Measurements from ENCODE around the gene CELF2.

Gene CELF2

GRCh38 chr10:11255796-11256444 lies 238.2 kb downstream of the CELF2 start:
- DNase-seq = peak; percentile 31

DNA sequence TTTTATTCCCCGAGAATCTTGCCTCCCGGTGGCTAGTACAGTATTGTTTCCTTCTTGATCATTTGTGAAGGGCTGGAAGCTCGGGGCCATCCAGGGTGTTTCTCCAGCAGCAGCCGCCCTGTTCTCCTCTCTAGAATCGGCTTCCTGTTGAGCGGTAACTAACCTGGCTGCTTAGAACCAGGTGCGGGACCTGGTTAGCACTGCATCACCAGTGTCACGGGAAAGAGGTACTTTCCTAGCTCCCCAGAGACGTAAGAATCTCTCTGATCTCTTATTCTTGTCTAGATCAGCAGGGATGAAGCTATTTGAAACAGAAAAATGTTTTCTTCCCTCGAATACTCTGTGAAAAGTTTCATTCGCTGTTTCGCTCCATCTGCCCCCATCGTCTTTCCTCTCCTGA lies 239.2 kb downstream of the CELF2 start:
- DNase-seq = no peak

DNA sequence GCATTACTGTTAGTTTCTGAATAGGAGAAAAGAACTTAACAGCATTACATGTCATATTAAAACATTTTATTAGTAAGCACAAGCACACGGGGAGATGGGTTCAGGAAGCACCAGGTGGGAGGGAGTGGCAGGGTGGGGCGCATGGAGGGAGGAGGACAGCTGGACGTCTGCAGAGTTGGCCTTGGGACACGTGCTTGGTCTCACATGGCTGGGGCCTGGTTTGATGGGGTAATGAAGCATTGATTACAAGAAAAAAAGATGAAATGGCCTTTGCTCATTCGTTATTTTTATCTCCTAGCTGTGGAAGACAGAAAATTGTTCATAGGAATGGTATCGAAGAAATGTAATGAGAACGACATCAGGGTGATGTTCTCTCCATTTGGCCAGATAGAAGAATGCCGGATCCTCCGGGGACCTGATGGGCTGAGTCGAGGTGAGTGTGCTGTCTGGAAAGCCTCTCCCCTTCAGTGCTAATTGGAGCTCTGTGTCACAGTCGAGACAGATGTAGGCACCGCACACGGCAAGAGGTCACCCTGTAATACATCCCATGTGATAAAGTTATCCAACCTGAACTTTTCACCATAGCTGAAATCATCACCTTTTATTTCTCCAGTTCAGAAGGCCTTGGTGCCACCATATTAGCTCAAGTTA lies 239.9 kb downstream of the CELF2 start:
- no peak for DNase-seq

DNA sequence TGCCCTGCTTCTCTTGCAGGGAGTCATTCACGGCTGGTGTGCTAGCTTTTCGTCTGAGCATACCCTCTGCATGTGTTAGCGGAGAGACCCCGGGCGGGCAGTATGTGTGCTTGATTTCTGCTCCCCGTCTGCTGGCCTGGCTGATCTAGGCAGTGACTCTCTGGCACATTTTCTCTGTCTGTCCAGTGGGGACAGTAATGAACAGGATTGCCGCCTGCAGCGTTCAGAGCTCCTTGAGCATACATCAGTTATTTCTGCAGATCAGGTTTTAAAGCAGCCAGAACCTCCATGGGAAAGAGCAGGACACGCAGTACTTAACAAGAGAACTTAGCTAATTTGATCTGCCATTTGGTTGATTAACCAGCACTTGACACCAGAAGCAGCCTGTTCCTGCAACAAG lies 242.5 kb downstream of the CELF2 start:
- DNase-seq = no peak

- DNase-seq = no peak
Measured at GRCh38 chr10:11261143-11261542, 243.5 kb downstream of the CELF2 start.

GRCh38 chr10:11261687-11262493 lies 244.2 kb downstream of the CELF2 start:
- no peak for DNase-seq

- no peak for DNase-seq
Measured at GRCh38 chr10:11262494-11263345, 245.0 kb downstream of the CELF2 start.

- no peak for DNase-seq
Measured at GRCh38 chr10:11263767-11264166, 246.1 kb downstream of the CELF2 start.

GRCh38 chr10:11264296-11265048 lies 246.8 kb downstream of the CELF2 start:
- DNase-seq = no peak

- no peak for DNase-seq
Measured at GRCh38 chr10:11265484-11265883, 247.8 kb downstream of the CELF2 start.

- no peak for DNase-seq
Measured at GRCh38 chr10:11266426-11266825, 248.8 kb downstream of the CELF2 start.

GRCh38 chr10:11270135-11270857 lies 252.6 kb downstream of the CELF2 start:
- DNase-seq = peak; percentile 32

DNA sequence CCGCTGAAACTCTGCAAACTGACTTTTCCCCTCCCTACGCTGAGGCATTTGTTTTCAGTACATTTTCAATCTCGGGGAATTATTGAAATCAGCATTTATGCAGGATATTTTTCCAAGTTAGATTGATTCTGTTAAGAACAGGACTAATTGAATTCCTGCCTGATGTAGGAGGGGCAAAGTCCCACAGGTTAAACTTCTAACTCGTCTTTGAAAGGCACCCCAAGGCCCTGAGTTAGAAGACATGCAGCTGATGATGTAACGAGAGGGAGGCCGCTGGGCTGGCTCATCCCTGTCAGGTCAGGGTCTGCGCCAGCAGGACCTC lies 253.1 kb downstream of the CELF2 start:
- DNase-seq = no peak

DNA sequence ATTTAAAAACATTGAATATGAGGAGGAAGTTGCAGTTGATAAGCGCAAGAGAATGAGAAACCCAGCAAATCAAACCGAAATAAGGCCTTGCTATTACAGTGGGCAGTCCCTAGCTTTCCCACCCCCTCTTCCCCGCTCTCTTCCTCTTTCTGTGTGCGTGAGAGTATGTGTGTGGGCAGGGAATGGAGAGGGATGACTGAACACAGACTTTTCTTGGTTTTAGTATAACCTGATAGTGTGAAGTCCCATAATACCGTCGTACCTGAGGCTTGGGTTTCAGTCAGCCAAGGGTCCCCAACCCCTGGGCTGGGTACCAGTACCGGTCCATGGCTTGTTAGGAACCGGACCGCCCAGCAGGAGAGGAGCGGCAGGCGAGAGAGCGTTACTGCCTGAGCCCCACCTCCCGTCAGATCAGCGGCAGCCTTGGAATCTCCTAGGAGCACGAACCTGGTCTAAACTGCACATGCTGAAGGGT lies 255.3 kb downstream of the CELF2 start:
- no peak for DNase-seq

GRCh38 chr10:11274452-11274851 lies 256.8 kb downstream of the CELF2 start:
- no peak for DNase-seq

DNA sequence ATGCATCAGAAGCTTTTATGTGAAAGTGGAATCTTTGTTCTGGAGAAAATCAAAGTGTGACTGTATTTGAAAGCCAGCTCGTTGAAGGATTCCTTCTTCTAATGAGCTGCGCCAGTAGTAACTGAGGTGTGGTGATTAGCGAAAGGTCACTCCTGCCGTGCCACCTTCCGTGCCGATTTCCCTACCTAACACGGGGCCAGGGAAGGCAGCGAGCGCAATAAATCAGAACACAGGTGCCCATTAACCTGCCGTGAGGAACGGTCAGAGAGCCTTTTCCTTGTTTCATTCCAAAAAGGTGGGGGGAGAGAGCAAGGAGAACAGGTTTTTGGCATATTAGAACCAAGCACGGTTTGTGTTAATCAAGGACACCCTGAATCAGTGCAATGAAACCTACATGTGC lies 258.0 kb downstream of the CELF2 start:
- DNase-seq = no peak

- DNase-seq = no peak
Measured at GRCh38 chr10:11276449-11276990, 258.8 kb downstream of the CELF2 start.

- DNase-seq = no peak
Measured at GRCh38 chr10:11279314-11279713, 261.6 kb downstream of the CELF2 start.

DNA sequence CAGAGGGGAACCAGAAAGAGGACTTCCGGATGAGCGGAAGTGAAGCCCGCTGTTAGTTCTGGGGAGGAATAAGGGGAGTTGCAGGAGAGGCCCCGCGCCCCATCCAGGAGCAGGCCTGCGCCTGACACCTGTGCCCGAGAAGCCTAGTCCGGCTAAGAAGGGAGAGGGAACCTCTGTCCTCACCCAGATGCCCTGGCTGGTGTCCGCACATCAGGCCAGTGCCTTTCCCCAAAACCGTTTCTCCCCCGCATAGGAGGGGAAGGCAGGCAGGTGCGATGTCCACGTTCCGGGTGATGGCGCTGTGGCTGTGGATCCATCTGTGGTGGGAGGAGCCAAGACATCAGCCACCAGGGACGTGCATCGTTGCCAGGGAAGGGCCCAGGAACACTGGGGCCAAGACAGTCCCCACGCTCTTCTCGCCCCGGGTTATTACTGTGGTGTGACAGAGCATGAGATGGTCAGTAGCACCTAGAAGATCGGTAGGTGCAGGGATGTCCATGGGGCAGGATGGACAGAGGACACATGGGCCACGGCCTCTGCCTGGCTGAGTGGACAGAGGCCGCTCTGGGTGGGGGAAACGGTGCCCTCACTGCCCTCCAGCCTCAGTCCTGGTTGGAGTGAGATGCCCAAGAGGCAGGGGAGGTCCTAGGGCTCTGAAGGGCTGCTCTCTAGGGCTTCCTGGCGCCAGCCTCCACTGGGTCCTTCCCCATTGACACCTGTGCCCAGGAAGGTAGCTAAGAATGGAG lies 262.7 kb downstream of the CELF2 start:
- DNase-seq = no peak

- no peak for DNase-seq
Measured at GRCh38 chr10:11282156-11282555, 264.5 kb downstream of the CELF2 start.

DNA sequence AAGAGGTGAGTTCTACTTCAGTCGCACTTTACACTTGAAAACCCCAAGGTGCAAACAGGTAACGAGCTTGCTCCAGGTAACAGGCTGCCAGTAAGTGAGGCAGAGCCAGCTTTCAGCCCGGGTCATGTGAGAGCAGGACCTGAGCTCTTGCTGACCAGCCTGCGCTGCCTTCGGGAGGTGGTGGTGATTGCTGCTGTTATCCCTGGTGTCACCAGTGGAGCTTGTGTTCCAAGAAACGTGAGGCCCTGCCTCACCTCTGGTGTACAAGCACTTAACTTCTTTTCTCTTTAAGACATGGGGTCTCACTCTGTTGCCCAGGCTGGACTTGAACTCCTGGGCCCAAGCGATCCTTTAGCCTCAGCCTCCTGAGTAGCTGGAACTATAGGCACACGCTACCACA lies 265.0 kb downstream of the CELF2 start:
- no peak for DNase-seq
